GM18519 (cell line): ENCODE data around the gene TOMM5.

ENCODE experiments used
- ATAC-seq: cut with Tn5 transposase; IDR thresholded peaks from one replicate; pipeline ENCODE4 v1.9.1; 2021; ENCODE audit warnings: mild to moderate bottlenecking, moderate library complexity; ENCODE audit not compliant: unreplicated experiment, low FRiP score

The TOMM5 gene

GRCh38 chr9:37564916-37565315 lies 27.5 kb downstream of the TOMM5 start:
- no peak for ATAC-seq

DNA sequence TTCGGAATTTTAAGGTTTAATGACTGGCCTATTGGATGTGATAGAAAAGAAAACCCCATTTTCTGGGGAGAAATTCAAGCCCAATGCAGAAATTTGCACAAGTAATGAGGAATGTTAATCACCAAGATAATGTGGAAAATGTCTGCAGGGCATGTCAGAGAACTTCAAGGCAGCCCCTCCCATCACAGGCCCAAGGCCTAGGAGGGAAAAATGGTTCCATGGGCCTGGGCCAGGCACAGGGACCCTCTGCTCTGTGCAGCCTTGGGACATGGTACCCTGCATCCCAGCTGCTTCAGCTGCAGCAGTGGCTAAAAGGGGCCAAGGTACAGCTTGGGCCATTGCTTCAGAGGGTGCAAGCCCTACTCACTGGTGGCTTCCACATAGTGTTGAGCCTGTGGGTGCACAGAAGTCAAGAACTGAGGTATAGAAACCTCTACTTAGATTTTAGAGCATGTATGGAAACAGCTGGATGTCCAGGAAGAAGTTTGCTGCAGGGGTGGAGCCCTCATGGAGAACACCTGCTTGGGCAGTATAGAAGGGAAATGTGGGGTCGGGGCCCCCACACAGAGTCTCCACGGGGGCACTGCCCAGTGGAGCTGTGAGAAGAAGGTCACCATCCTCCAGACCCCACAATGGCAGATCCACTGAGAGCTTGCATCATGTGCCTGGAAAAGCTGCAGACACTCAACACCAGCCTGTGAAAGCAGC lies 28.4 kb downstream of the TOMM5 start:
- ATAC-seq: no peak

DNA sequence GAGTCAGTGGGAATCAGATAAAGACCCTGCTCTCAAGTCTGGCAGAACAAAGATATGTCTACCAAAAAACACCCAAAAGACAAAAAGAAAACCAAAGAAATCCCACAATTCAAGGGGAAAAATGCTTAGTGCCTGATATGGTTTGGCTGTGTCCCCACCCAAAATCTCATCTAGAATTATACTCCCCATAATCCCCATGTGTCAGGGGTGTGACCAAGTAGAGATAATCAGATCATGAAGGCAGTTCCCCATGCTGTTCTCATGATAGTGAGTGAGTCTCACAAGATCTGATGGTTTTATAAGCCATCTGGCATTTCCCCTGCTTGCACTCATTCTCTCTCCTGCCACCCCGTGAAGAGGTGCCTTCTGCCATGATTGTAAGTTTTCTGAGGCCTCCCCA lies 29.6 kb downstream of the TOMM5 start:
- ATAC-seq: no peak

- ATAC-seq: no peak
These were observed 30.7 kb downstream of the TOMM5 start for GRCh38 chr9:37561682-37562081.

DNA sequence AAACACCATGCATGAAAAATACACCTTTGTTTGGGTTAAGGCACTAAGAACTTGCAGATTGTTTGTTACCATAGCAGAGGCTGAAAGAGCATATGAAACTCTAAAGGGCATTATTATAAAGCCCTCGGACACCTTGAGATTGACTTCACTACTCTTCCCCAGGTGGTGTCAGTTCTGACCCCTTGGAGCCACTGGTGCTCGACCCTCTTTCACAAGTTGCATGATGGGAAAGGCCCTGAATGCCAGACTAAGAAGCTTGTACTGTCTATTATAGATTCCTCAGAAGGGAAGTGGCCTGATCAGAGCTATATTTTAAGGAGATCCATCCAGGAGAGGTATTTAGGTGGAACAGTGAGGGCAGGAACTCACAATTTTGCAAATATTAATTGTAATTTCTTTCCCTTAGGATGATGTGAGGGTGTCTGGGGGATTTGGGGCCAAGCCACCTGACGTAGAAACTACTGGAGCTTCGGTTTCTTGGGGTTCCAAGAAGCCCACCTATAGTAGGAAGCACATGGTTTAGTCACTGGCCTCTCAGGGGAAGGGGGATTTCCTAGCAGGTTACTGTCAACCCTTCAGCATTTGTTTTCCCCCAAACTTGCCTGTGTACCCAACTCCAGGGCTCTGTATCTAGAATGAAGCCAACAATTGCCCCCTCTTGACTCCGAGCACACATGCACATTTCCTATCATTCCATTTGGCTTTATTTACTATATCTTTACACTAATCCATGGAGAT lies 32.4 kb downstream of the TOMM5 start:
- ATAC-seq: no peak

GRCh38 chr9:37559125-37559524 lies 33.3 kb downstream of the TOMM5 start:
- no peak for ATAC-seq

DNA sequence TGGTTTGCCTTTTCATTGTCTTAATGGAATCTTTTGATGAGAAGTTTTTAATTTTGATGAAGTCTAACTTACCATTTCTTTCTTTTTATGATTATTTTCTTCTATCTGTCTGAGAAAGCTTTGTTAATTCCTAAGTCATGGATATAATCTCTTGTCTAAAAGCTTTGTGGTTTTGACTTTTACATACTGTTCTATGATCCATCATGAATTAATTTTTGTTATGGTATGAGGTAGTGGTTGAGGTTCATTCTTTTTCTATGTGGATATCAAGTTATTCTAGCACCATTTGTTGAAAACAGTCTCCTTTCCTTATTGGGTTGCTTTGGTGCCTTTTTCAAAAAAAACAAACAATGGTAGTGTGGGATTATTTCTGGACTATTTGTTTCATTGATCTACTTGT lies 36.6 kb downstream of the TOMM5 start:
- ATAC-seq: no peak

DNA sequence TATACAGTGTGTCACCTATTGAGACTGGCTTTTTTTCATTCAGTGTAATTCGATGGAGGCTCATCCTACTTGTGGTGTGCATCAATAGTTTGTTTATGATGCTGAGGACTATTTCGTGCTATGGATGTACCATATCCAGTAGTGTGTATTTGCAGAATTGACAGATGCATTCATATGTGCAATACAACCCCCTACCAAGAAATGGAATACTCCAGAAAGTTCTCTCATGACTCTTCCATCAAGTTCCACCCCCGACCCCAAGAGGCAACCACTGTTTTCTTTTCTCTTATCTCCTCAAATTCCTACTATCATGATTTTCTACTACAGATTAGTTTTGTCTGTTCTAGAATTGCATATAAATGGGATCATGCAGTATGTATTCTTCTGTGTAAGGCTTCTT lies 38.1 kb downstream of the TOMM5 start:
- no peak for ATAC-seq

GRCh38 chr9:37551888-37552287 lies 40.5 kb downstream of the TOMM5 start:
- ATAC-seq: no peak

GRCh38 chr9:37551468-37551867 lies 40.9 kb downstream of the TOMM5 start:
- ATAC-seq: no peak

- ATAC-seq: no peak
These were observed 41.6 kb downstream of the TOMM5 start for GRCh38 chr9:37550781-37551180.

GRCh38 chr9:37549527-37549926 lies 42.9 kb downstream of the TOMM5 start:
- ATAC-seq: no peak

- no peak for ATAC-seq
These were observed 45.0 kb downstream of the TOMM5 start for GRCh38 chr9:37547328-37547878.

DNA sequence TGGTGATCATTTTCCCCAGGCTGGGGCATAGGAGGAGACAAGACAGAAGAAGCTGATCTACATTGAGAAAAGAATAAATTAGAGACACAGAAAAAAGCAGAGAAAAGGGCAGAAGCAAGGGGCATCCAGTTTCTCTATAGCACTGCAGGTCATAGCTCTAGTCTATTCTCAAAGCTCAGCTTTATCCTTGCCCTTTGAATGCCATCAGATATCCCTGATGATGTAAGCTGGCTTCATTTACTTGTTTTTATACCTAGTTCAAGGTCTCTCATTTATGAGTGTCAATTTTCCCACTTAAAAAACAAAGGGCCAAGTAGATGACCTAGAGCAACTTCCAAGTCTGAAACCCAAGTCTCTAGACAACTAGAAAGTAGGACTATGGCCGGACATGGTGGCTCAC lies 48.9 kb downstream of the TOMM5 start:
- ATAC-seq: no peak

- no peak for ATAC-seq
These were observed 49.5 kb downstream of the TOMM5 start for GRCh38 chr9:37542895-37543294.

DNA sequence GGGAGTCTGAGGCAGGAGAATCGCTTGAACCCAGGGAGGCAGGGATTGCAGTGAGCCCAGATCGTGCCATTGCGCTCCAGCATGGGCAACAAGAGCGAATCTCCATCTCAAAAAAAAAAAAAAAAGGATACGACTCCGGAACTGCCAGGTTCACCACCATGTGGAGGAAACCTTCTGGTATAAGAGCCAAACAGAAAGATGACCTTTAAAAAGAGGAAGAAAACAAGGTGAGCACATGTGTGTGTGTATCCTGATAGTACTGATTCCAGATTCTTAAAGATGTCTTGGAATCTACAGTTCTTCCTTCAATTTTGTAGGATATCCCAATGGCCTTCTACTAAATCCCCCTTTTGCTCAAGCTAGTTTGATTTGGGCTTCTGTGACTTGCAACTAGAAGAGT lies 49.9 kb downstream of the TOMM5 start:
- no peak for ATAC-seq

GRCh38 chr9:37541465-37541864 lies 50.9 kb downstream of the TOMM5 start:
- no peak for ATAC-seq

DNA sequence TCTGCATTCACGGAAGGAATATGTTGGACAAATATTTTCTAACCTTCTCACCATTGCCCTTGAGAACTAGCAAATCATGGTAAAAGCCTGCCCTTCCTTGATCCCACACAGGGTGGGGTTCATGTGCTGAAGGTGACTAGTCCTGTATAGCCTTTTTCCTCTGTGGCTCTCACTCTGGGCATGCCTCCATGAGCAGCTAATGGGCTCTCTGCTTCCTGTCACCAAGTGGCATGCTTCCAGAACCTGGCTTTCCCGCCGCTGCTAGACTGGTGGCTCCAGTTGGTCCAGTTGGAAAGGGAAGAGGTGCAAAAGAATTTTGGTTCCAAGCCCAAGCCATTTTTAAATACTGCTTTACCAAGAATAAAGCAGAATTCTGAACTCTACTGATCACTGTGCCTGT lies 51.8 kb downstream of the TOMM5 start:
- no peak for ATAC-seq

- ATAC-seq: no peak
These were observed 52.8 kb downstream of the TOMM5 start for GRCh38 chr9:37539634-37540033.
